DND-41 (cell line): ENCODE measurements around the gene HPCAL1.

ENCODE experiments used
- CTCF ChIP-seq: IDR thresholded peaks from 2 replicates; pipeline ENCODE4 v1.5.1; 2012; ENCODE audit warnings: borderline replicate concordance, low read length, moderate library complexity, mild to moderate bottlenecking; ENCODE audit not compliant: poor library complexity, severe bottlenecking; ENCODE audit errors: extremely low read depth
- EZH2 ChIP-seq: IDR thresholded peaks from 3 replicates; pipeline ENCODE4 v1.6.1; 2012; ENCODE audit warnings: borderline replicate concordance, low read depth, mild to moderate bottlenecking, moderate library complexity, low read length, inconsistent platforms; ENCODE audit not compliant: severe bottlenecking

- TF ChIP-seq EZH2 (no peak), CTCF (no peak)
These were observed 105.3 kb downstream of the HPCAL1 start for GRCh38 chr2:10407841-10408648.
